Measurements from ENCODE around the gene RBX1. TPM values are rescaled to one million over a fixed set of nuclear protein-coding genes. Genes with fewer than 3 reads are reported as not detected.
"Not testable (repeated sequence)": the region's sequence is repeated elsewhere in the genome, so short reads cannot be mapped to it uniquely, and the experiment has no call there.

The RBX1 gene
- polyA plus RNA-seq (ENCODE audit: insufficient read length in 4 of 4), result 10 to 100 TPM; 67.5 to 77.4 (median 70.2) TPM

DNA sequence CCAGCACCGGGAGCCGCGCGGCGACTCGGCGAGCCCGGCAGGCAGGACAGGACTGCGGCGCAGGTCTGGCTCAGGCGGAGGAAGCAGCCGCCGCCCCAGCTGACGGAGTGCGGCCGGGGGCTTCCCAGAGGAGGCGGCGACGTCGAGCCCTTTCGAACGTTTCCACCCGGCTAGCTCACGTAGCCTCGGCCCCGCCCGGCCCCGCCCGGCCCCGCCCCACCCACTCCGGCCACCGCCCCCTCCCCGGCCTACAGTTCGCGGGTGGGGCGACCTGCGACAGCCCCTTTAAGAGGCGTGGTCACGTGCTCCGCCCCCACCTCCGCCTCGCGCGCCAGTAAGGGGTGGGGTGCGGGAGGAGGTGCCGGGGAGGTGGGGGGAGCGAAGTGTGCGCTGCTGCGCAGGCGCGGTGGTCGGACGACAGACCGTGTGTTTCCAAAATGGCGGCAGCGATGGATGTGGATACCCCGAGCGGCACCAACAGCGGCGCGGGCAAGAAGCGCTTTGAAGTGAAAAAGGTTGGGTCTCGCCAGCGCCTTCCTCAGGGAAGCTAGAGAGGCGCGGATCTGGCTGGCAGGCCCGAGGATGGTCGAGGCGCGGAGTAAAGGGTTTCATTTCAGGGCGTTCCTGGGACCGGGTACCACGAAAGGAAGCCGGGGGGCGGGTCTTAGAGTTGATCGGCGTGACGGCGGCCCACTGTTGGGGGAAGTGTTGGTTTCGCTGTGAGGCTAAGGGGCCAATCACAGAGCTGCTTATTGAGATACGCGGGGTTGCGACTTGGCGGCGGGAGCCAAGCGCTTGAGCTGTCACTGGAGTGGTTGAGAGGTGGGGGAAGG lies at the start of gene RBX1:
Gene RBX1 (plus strand): TSS at position 417 of the 833 bp plus-strand sequence. CDS start 21 bp downstream, at position 438.
- DNase-seq (ENCODE audit: low read depth in 4 of 4, low spot score in 3 of 4), result peak; percentile 96 to 99 (median 97)

DNA sequence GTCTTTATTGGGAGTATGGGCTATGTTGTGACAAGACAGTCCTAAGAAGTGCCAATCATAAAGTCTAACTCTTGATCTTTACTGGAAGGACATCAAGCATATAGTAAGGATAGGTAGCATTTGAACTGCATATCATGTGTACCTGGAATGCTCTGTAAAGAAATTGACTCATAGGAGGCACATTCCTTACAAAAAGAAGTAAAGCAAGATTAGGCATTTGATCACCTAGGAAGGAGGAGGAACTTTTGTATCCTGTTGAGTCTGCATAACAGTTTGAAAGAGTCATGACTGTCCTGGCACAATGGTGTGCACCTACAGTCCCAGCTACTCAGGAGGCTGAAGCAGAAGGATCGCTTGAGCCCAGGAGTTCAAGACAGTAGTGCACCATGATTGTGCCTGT lies 47.1 kb upstream of the RBX1 start:
- DNase-seq (ENCODE audit: low read depth in 4 of 4, low spot score in 3 of 4), result no peak

DNA sequence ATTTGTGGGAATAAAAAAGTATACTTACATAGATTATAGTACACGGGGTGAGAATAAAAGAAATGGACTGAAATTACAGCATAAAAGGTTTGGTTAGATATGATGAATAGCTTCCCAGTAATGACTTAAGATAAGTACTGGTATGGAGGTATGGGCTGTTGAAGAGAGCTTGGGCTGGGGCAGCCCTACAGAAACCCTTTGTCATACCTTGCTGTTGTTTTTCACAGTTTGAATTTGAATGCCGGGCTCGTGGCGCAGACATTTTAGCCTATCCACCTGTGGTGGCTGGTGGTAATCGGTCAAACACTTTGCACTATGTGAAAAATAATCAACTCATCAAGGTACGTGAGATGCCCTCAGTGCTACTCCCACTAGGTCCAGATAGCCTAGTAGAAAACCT lies 42.3 kb upstream of the RBX1 start:
- DNase-seq (ENCODE audit: low read depth in 4 of 4, low spot score in 3 of 4), result no peak

DNA sequence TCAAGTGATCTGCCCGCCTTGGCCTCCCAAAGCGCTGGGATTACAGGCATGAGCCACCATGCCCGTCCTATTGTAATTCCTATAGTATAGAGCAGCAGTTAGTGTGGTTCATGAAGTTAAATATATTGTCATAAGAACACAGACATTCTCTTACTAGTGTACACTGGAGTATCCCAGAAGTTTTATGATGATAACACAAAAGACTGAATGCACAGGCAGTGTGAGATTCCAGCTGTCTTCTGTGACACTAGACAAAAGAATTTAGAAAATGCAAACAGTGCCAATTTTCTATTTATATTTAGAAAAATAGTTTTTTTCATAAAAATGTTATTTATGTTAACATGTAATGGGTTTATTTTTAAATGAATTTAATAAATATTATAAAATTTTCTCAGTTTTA lies 39.4 kb upstream of the RBX1 start:
- DNase-seq (ENCODE audit: low read depth in 4 of 4, low spot score in 3 of 4), result no peak

DNA sequence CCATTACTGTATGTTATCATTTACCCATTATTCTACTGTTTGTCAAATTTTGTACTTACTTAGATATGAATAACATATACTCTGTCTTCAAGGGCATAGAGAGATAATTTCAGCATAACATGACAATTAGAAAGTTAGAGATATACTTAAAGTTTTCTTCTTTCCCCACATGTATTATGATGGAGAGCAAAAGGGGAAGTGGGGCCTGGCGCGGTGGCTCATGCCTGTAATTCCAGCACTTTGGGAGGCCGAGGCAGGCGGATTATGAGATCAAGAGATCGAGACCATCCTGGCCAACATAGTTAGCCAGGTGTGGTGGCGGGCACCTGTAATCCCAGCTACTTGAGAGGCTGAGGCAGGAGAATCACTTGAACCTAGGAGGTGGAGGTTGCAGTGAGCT lies 38.2 kb upstream of the RBX1 start:
- not testable (repeated sequence) for DNase-seq (ENCODE audit: low read depth in 4 of 4, low spot score in 3 of 4)

DNA sequence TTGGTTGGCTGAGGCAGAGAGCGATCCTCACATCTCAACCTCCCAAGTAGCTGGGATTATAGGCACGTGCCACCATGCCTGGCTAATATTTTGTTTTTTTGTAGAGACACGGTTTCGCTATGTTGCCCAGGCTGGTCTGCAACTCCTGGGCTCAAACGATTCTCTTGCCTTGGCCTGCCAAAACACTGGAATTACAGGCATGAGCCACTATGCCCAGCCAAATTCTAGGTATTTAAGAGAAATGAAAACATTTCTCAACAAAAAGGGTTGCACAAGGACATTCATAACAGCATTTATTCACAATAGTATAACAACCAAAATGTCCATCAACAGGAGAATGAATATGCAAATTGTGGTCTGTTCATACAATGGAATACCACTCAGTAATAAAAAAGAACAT lies 31.7 kb upstream of the RBX1 start:
- DNase-seq (ENCODE audit: low read depth in 4 of 4, low spot score in 3 of 4), result no peak

DNA sequence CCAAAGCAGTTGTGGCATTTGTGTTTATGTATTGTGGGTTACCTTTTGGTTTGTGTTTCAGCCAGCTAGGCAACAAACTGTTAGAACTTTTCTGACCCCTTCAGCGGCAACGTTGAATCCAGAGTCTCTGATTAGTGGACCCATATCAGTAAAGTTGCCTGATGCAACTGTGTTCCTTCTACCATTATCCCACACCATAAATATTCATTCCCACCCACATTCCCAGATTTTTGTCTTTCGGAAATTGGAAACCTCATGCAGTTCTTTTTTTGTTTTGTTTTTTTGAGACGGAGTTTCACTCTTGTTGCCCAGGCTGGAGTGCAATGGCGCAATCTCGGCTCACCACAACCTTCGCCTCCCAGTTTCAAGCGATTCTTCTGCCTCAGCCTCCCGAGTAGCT lies 30.7 kb upstream of the RBX1 start:
- DNase-seq (ENCODE audit: low read depth in 4 of 4, low spot score in 3 of 4), result no peak

DNA sequence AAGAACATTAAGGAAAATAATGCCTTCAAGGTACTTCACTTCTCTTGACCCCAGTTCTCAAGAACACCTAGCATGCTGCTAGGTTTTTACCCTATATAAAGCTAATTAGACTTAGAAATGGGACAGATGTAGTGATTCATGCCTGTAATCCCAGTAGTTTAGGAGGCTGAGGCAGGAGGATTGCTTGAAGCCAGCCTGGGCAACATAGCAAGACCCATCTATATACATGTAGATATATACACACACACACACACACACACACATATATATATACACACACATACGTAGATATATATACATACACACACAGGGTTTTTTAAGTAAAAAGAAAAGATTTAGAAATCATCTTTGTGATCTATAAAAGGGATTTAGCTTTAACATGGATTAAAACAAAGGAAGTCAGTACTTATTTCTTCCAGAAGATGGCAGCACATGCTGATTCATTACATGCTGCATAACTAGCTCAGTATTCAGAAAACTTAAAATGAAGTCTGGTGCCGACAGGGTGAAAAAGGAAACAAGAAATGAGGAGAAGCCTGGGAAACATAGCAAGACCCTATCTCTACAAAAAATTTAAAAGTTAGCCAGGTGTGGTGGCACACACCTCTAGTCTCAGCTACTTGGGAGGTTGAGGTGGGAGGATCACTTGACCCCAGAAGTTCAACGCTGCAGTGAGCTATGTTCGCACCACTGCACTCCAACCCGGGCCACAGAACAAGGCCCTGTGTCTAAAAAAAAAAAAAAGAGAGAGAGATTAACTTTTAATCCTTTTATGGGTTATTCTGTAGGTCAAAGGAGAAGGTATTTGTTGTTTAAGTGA lies 28.5 kb upstream of the RBX1 start:
- DNase-seq (ENCODE audit: low read depth in 4 of 4, low spot score in 3 of 4), result peak; percentile 17 to 56 (median 44)

DNA sequence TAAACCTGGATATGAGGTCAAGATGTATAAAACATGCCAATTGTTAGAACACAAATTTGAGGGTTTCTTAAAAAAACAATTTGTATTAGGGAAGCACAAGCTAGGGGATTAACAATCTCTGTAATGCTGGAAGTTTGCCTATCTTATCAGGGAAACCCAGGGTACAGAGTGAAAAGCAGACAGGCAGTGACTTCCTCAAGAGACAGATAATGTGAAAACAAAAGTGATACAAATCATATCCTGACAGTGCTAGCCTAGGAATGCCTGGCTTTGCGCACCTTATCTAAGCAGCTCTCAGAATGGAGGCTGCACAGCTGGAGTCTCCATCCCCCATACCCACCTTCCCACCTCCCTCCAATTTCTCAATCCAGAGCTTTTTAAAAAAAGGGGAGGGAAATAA lies 22.5 kb upstream of the RBX1 start:
- no peak for DNase-seq (ENCODE audit: low read depth in 4 of 4, low spot score in 3 of 4)

DNA sequence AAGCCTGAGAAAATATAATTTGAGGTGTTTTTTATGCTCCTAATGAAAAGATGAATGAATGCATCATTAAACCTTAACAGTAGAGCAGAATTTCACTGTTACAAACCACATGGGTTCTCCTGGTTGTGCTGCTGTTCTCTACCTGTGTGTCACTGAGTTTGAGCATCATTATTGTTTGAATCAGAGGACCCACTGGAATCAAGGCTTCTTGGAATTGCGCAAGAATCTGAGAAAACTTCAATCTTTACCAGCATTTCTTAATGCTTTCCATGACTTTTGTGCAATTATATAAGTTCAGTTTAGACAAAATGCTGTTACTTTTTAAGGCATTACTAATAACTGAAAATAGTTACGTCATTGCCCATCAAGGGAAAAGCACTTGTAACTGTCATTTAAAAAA lies 18.8 kb upstream of the RBX1 start:
- no peak for DNase-seq (ENCODE audit: low read depth in 4 of 4, low spot score in 3 of 4)

DNA sequence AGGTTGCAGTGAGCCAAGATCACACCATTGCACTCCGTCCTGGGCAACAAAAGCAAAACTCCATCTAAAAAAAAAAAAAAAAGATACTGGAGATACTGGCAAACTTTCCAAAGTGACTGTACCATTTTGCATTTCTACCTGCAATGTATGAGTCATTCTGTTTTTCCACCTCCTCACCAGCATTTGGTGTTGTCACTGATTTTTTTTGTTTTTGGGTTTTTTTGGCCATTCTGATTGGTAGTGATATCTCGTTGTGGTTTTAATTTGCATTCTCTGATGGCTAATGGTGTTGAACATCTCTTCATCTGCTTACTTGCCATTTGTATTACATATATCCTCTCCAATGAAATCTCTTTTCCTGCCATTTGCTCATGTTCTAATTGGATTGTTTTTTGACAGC lies 12.0 kb upstream of the RBX1 start:
- no peak for DNase-seq (ENCODE audit: low read depth in 4 of 4, low spot score in 3 of 4)

DNA sequence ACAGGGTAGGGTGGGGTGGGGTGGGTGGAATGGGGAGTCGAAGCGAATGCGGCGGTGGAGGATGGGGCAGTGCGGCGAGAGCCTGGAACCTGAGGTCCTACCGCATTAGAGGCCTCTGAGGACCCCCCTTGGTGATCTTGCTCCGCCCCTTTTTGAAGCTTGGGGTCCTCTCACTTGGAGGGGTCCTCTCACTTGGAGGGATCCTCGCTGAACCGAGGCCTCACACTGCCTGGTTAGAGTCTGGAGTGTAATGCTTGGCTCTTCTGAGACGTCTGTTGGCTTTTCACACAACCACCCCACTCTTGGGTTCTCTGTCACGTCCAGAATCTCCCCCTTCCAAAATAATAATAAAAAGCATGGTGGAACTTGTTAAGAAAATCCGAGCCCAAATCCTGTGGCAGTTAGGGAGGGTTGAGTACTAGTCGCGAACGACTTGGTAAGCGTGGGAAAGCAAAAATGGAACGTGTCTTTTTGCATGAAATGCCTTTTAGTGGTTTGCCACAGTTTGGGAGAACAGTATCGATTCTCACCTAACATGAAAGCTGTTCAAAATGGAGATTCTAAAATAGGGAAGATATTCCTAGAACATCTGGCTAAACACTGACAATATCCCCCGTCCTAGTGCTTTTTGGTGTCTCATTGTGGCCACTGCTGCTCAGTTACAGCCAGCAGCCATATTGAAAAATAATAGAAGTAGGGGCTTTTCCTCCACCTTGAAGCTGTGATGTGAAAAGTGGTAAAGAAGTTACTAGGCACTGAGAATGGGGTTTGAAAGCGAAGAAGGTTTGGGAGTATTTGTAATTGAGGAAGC lies 822 bp downstream of the RBX1 start:
- no peak for DNase-seq (ENCODE audit: low read depth in 4 of 4, low spot score in 3 of 4)

DNA sequence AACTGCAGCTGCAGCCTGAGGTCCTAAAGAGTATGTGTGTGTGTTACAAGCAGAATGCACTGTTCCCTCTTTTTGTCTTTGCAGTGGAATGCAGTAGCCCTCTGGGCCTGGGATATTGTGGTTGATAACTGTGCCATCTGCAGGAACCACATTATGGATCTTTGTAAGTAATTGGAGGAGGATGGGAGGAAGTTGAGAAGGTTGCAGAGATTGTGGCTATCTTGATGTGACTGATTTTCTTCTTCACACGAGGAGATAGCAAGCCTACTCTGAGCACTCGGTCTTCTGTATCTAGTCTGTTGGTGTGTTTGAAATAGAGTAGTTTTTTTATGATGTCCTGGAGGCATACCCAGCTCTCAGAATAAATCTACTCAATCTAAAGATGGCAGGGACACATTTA lies 2.3 kb downstream of the RBX1 start:
- no peak for DNase-seq (ENCODE audit: low read depth in 4 of 4, low spot score in 3 of 4)

DNA sequence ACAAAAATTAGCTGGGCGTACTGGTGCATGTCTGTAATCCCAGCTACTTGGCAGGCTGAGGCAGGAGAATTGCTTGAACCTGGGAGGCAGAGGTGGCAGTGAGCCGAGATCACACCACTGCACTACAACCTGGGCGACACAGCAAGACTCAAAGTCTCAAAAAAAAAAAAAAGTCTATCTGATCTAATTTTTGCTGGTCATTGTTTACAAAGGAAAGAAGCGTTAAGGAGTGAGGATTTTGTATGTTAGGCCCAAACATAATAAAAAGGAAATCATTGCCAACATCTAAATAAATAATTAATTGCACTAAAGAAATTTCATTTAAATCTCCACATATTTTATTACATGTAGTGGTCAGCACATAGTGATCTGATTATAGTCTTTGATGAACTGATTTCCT lies 2.9 kb downstream of the RBX1 start:
- DNase-seq (ENCODE audit: low read depth in 4 of 4, low spot score in 3 of 4), result no peak

DNA sequence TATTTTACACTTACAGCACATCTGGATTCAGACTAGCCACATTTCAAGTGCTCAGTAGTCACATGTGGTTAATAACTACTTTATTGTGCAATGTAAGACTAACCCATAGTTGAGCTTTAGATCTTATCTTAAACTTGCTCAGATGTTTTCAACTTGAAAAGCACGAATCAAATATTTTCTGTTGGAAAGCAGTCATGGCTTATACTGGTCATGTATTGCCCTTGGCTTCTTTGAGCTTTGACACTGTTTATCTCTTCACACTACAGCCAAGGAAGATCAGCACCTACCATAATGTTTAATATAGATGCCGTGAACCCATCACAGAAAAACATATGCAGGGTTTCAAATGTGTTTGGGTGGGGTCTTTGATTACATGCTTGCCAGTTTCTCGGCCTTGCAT lies 4.4 kb downstream of the RBX1 start:
- DNase-seq (ENCODE audit: low read depth in 4 of 4, low spot score in 3 of 4), result no peak

DNA sequence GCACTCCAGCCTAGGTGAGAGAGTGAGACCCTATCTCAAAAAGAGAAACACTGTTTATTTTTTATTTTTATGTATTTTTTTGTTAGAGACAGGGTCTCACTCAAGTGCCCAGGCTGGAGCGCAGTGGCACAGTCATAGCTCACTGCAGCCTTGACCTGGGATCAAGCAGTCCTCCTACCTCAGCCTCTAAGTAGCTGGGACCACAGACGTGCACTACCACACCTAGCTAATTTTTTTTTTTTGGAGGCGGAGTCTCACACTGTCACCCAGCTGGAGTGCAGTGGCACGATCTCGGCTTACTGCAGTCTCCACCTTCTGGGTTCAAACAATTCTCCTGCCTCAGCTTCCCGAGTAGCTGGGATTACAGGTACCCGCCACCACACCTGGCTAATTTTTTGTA lies 6.4 kb downstream of the RBX1 start:
- DNase-seq (ENCODE audit: low read depth in 4 of 4, low spot score in 3 of 4), result no peak

DNA sequence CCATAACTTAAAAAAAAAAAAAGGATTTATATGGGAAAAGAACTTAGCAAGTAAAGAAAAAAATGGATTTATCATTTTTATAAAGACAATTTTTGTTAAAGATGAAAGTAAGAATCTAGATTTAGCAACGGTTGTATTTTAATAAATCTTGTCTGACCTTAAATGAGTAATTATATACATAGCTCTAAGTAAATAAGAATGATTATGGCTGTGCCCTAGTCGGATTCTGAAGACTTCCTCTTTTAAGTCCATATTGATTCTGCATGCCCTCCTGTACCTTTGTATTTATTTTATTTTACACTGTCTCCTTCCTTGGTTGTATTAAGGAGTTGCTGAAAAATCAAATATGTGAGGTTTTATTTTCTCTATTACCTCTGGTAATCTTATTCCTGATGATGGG lies 7.1 kb downstream of the RBX1 start:
- no peak for DNase-seq (ENCODE audit: low read depth in 4 of 4, low spot score in 3 of 4)

DNA sequence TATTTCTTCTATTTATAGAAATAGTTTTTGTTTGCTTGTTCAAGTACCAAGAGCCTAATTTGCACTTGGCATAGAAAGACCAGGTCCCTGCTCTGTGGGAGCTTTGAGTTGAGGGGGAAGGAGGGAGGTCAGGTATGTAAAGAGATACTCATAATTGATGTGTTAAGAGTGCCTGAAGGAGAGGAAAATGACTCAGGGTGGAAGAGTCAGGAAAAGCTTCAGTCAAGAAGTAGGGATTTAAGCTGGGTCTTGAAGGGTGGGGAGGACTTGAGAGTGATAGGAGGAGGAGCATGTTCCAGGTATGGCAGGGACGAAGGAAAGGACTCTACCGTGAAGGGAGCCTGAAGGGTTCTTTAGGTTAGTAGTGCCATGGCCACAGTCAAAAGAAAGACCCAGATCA lies 9.0 kb downstream of the RBX1 start:
- DNase-seq (ENCODE audit: low read depth in 4 of 4, low spot score in 3 of 4), result no peak

DNA sequence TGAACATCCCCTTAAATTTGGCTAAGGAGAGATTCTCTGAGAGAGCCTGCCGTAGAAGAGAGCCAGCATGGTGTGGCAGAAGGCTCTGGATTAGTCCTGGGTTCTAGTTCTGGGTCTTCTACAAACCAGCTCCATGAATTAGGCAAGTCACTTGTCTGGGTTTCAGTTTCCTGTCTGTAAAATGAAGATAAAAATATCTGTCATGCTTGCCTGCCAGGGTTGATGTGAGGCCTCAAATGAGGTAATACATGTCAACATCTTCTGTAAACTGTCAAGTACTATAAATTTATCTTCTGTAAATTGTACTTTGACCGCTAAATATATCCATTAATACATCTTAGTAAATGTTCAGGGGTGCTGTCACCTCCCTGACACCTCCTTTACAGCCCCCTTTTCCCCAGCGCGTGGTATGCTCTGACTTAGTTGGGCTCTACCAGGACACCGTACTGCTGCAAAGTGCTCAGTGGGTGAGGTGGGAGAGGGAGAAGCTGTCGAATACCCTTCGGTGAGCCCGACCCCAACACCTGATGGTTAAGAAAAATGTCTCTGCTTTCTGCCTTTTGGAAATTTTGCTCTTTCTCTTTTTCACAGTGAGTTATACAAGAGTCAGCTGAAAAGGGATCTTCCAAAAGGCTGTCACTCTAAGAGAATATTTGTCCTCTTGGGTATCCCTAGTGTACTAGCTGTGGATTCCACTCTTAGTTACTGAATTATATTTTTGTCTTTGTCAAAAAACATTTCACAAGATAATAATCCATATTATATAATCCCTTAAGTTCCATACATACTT lies 15.0 kb downstream of the RBX1 start:
- no peak for DNase-seq (ENCODE audit: low read depth in 4 of 4, low spot score in 3 of 4)

DNA sequence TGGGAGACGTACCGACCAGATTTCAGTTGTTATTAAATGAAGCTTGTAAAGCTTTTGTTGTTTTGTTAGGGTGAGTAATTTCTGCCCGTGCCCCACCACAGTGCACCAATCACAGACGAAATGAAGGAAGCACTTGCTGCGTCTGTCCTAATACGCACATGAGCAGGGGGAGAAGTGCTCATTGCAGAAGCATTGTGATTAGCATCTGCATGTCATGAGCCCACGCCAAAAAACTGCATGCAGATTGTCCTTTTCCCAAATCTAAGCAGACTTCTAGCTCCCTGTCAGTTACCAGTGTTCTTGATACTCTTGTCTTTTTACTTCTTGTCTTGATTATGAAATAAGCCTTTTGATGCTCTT lies 15.5 kb downstream of the RBX1 start:
- DNase-seq (ENCODE audit: low read depth in 4 of 4, low spot score in 3 of 4), result no peak

All from right renal pelvis (tissue), 4 donors.